B cell (primary cell): Measurements from ENCODE around the gene SH2D4B.

Experiments
- EZH2 ChIP-seq: IDR thresholded peaks from 2 replicates; pipeline ENCODE4 v1.6.1; 2012; ENCODE audit warnings: borderline replicate concordance, low read depth, mild to moderate bottlenecking, moderate library complexity, low read length; ENCODE audit not compliant: insufficient read depth, poor library complexity, severe bottlenecking
- TF ChIP-seq, protein P1 (sequence below): fragments of 200-600 bp; IDR thresholded peaks from one replicate; pipeline ENCODE4 v1.8.0; 2022; ENCODE audit warnings: antibody characterized with exemption, mild to moderate bottlenecking

DNA sequence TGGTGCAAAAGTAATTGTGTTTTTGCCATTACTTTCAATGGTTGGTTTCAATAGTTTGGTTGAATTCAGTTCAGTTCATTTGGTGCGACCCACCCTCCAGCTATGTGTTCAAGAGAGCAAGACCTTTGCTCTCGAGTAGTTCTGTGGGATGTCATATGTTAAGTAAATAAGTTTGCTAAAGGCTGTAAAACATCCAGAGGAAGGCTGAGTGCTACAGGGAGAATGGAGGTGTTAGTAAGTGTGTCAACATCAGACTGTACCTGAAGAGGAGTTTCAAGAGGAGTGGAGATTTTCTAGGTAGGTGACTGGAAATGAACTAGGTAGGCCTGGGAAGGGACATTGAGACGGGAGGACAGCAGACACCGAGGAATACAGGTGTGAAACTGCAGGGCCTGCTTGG, 147.7 kb downstream of the SH2D4B start:
- TF ChIP-seq, protein P1, sequence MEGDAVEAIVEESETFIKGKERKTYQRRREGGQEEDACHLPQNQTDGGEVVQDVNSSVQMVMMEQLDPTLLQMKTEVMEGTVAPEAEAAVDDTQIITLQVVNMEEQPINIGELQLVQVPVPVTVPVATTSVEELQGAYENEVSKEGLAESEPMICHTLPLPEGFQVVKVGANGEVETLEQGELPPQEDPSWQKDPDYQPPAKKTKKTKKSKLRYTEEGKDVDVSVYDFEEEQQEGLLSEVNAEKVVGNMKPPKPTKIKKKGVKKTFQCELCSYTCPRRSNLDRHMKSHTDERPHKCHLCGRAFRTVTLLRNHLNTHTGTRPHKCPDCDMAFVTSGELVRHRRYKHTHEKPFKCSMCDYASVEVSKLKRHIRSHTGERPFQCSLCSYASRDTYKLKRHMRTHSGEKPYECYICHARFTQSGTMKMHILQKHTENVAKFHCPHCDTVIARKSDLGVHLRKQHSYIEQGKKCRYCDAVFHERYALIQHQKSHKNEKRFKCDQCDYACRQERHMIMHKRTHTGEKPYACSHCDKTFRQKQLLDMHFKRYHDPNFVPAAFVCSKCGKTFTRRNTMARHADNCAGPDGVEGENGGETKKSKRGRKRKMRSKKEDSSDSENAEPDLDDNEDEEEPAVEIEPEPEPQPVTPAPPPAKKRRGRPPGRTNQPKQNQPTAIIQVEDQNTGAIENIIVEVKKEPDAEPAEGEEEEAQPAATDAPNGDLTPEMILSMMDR = no peak
- no peak for TF ChIP-seq EZH2
